ENCODE data around the gene CLEC6A.

DNA sequence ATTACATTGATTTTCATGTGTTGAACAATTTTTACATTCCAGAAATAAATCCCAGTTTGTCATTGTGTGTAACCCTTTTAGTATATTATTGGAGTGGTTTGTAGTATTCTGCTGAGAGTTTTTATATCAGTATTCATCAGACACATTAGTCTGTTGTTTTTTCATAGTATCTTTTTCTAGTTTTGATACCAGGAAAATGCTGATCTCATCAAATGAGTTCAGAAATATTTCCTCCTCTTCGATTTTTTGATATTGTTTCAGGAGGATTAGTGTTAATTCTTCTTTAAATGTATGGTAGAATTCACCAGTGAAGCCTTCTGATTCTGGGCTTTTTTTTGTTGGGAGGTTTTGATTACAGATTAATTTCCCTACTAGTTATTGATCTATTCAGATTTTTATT lies 15.3 kb downstream of the CLEC6A start:
- no peak for TF ChIP-seq POLR2A (IDR thresholded peaks at IDR 0.05)
- no peak for TF ChIP-seq POLR2AphosphoS5 (IDR thresholded peaks at IDR 0.05)
